WERI-Rb-1 (cell line): ENCODE measurements around the gene OR6C76.
"Not testable (repeated sequence)": the region's sequence is repeated elsewhere in the genome, so short reads cannot be mapped to it uniquely, and the experiment has no call there.

Experiments used
- DNase-seq: peaks from one replicate; pipeline ENCODE4 v3.0.0-alpha.2; 2020
- H3K27ac ChIP-seq: fragments of 250-450 bp; sonication (Bioruptor Pico); 2 replicates; pipeline ENCODE4 v1.5.1; 2020; ENCODE audit warnings: mild to moderate bottlenecking, moderate library complexity
- H3K27me3 ChIP-seq: fragments of 250-450 bp; sonication (Bioruptor Pico); 2 replicates; pipeline ENCODE4 v1.5.1; 2021; ENCODE audit warnings: mild to moderate bottlenecking, low read depth, moderate library complexity; ENCODE audit not compliant: insufficient read depth, severe bottlenecking
- H3K36me3 ChIP-seq: fragments of 250-450 bp; sonication (Bioruptor Pico); 2 replicates; pipeline ENCODE4 v1.5.1; 2020; ENCODE audit warnings: mild to moderate bottlenecking, moderate library complexity
- H3K4me3 ChIP-seq: 2 replicates; pipeline ENCODE4 v1.5.1; 2011; ENCODE audit warnings: low read depth, mild to moderate bottlenecking, control low read depth, low read length
- H3K9me3 ChIP-seq: fragments of 250-450 bp; sonication (Bioruptor Pico); 2 replicates; pipeline ENCODE4 v1.5.1; 2021; ENCODE audit warnings: mild to moderate bottlenecking, moderate library complexity; ENCODE audit not compliant: severe bottlenecking
- TF ChIP-seq, protein P1 (sequence below): IDR thresholded peaks from 2 replicates; pipeline ENCODE4 v1.5.1; 2011; ENCODE audit warnings: low read depth, mild to moderate bottlenecking, control low read depth, inconsistent platforms, low read length

Gene OR6C76

GRCh38 chr12:55407866-55408265 is 18.2 kb upstream of the OR6C76 start:
- no peak for DNase-seq
- Histone ChIP-seq H3K27ac (no peak overlapping the region), H3K27me3 (peaks cover 8% of the 10 kb centered on the region), H3K9me3 (no peaks in the 10 kb centered on the region), H3K36me3 (no peaks in the 10 kb centered on the region), H3K4me3 (no peak overlapping the region)
- TF ChIP-seq, protein P1, sequence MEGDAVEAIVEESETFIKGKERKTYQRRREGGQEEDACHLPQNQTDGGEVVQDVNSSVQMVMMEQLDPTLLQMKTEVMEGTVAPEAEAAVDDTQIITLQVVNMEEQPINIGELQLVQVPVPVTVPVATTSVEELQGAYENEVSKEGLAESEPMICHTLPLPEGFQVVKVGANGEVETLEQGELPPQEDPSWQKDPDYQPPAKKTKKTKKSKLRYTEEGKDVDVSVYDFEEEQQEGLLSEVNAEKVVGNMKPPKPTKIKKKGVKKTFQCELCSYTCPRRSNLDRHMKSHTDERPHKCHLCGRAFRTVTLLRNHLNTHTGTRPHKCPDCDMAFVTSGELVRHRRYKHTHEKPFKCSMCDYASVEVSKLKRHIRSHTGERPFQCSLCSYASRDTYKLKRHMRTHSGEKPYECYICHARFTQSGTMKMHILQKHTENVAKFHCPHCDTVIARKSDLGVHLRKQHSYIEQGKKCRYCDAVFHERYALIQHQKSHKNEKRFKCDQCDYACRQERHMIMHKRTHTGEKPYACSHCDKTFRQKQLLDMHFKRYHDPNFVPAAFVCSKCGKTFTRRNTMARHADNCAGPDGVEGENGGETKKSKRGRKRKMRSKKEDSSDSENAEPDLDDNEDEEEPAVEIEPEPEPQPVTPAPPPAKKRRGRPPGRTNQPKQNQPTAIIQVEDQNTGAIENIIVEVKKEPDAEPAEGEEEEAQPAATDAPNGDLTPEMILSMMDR, result no peak

- DNase-seq, H3K27ac ChIP-seq, H3K4me3 ChIP-seq, H3K9me3 ChIP-seq, H3K36me3 ChIP-seq: not testable (repeated sequence)
- H3K27me3 ChIP-seq, result peaks cover 11% of the 10 kb centered on the region
These were observed 16.9 kb upstream of the OR6C76 start for GRCh38 chr12:55409133-55409532.

GRCh38 chr12:55412138-55412537 is 13.9 kb upstream of the OR6C76 start:
- not testable (repeated sequence) for H3K27ac ChIP-seq, DNase-seq, H3K36me3 ChIP-seq, H3K4me3 ChIP-seq, H3K9me3 ChIP-seq
- peaks cover 34% of the 10 kb centered on the region for H3K27me3 ChIP-seq

- peaks cover 34% of the 10 kb centered on the region for H3K27me3 ChIP-seq
- H3K36me3 ChIP-seq, H3K4me3 ChIP-seq, H3K9me3 ChIP-seq, DNase-seq, H3K27ac ChIP-seq: not testable (repeated sequence)
These were observed 12.3 kb upstream of the OR6C76 start for GRCh38 chr12:55413498-55414388.

GRCh38 chr12:55414396-55414823 is 11.6 kb upstream of the OR6C76 start:
- peaks cover 34% of the 10 kb centered on the region for H3K27me3 ChIP-seq
- not testable (repeated sequence) for H3K4me3 ChIP-seq, DNase-seq, H3K27ac ChIP-seq, H3K36me3 ChIP-seq, H3K9me3 ChIP-seq

- H3K4me3 ChIP-seq, H3K9me3 ChIP-seq, H3K27ac ChIP-seq, H3K36me3 ChIP-seq, DNase-seq: not testable (repeated sequence)
- H3K27me3 ChIP-seq, result peaks cover 34% of the 10 kb centered on the region
These were observed 11.2 kb upstream of the OR6C76 start for GRCh38 chr12:55414889-55415288.

DNA sequence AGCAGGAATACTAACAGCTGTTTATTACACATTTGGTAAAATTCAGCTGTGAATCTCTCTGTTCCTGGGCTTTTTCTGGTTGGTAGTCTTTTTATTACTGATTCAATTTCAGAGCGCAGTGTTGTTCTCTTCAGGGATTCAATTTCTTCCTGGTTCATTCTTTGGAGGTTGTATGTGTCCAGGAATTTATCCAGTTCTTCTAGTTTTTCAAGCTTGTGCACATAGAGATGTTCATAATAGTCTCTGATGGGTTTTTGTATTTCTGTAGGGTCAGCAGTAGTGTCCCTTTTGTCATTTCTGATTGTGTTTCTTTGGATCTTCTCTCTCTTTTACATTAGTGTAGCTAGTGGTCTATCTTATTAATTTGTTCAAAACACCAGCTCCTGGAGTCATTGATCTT is 9.1 kb upstream of the OR6C76 start:
- no peak for DNase-seq
- no peaks in the 10 kb centered on the region for H3K9me3 ChIP-seq
- H3K27ac ChIP-seq, result no peak overlapping the region
- TF ChIP-seq, protein P1, result no peak
- H3K27me3 ChIP-seq, result peaks cover 45% of the 10 kb centered on the region
- no peaks in the 10 kb centered on the region for H3K36me3 ChIP-seq
- no peak overlapping the region for H3K4me3 ChIP-seq

GRCh38 chr12:55420307-55420962 is 5.6 kb upstream of the OR6C76 start:
- Histone ChIP-seq H3K36me3 (no peaks in the 10 kb centered on the region), H3K27me3 (peaks cover 32% of the 10 kb centered on the region), H3K9me3 (no peaks in the 10 kb centered on the region), H3K4me3 (no peak overlapping the region), H3K27ac (no peak overlapping the region)
- DNase-seq, result no peak
- TF ChIP-seq, protein P1, result no peak
